HepG2 (cell line): ENCODE data around the gene MIA2. TPM values are rescaled to one million over a fixed set of nuclear protein-coding genes. Genes with fewer than 3 reads are reported as not detected.

ENCODE experiments used
- ATAC-seq: fragments of 200-7000 bp; cut with Tn5 transposase; 3 replicates; pipeline ENCODE4 v1.9.1; 2020; ENCODE audit warnings: mild to moderate bottlenecking, moderate library complexity
- BruUV-seq: library from RNA; stranded (reverse); fragments of 400-500 nt; replicated peaks from 2 replicates; lab custom pipeline; 2021; lab: Mats Ljungman, UMichigan
- CTCF ChIA-PET: fragments of 300-600 bp; formaldehyde crosslinking; extraction: SDS; loops from one replicate; lab custom pipeline; 2021; ENCODE audit warnings: low total read pairs, inconsistent platforms, low intra/inter-chr PET ratio; lab: Yijun Ruan, JAX
- POLR2A ChIA-PET: fragments of 350-600 bp; sonication (Branson Sonifier 250); formaldehyde crosslinking; loops from one replicate; lab custom pipeline; 2020; ENCODE audit warnings: antibody characterized with exemption, inconsistent platforms; lab: Yijun Ruan, JAX
- DNase-seq: peaks from one replicate; pipeline ENCODE4 v3.0.0-alpha.2; 2015; ENCODE audit warnings: low spot score
- FAIRE-seq: peaks from 3 replicates; lab custom pipeline; 2011; peaks lifted over from hg19 to GRCh38; lab: Jason Lieb, UNC
- H2AFZ ChIP-seq: one replicate; pipeline ENCODE4 v1.6.1; 2011; ENCODE audit warnings: low read length, inconsistent platforms
- H3K27ac ChIP-seq: fragments of 300-600 bp; 3 replicates; pipeline ENCODE4 v1.8.0; 2011; ENCODE audit warnings: mixed run types, mild to moderate bottlenecking, mixed read lengths, low read length, inconsistent platforms; ENCODE audit not compliant: insufficient read depth; ENCODE audit errors: extremely low read length
- H3K27me3 ChIP-seq, 2 experiments: fragments of 200-600 bp in 1 of 2; 2 replicates in 1 of 2; 3 replicates in 1 of 2; pipeline versions ENCODE4 v1.6.0 to v1.8.0; 2011; ENCODE audit warnings: low read length in 2 of 2, mild to moderate bottlenecking in 2 of 2, moderate library complexity in 2 of 2, inconsistent platforms in 1 of 2; ENCODE audit not compliant: insufficient read depth in 2 of 2, control insufficient read depth in 1 of 2
- H3K36me3 ChIP-seq, 2 experiments: fragments of 200-600 bp in 1 of 2; replicated peaks in 1 of 2; 2 replicates in 1 of 2; 3 replicates in 1 of 2; pipeline versions ENCODE4 v1.5.1 to v1.8.0; 2011; ENCODE audit warnings: low read length in 2 of 2, inconsistent platforms in 1 of 2; ENCODE audit not compliant: insufficient read depth in 2 of 2, control insufficient read depth in 1 of 2
- H3K4me1 ChIP-seq: 2 replicates; pipeline ENCODE4 v1.5.1; 2012; ENCODE audit warnings: low read length, inconsistent platforms; ENCODE audit not compliant: insufficient read depth
- H3K4me2 ChIP-seq: 2 replicates; pipeline ENCODE4 v1.6.0; 2011; ENCODE audit warnings: low read depth, low read length, inconsistent platforms
- H3K4me3 ChIP-seq, 3 experiments: fragments of 200-600 bp in 1 of 3; sonication (generic), shearing (Covaris generic) in 1 of 3; replicated peaks in 1 of 3; 2 replicates each; pipeline ENCODE4 v1.5.1; 2011 to 2016; ENCODE audit warnings: low read length in 3 of 3, inconsistent platforms in 2 of 3, low read depth in 2 of 3, mild to moderate bottlenecking in 2 of 3, control low read depth in 1 of 3, mixed read lengths in 1 of 3; ENCODE audit not compliant: insufficient read depth in 1 of 3
- H3K79me2 ChIP-seq: one replicate; pipeline ENCODE4 v1.6.1; 2011; ENCODE audit warnings: low read length, inconsistent platforms; ENCODE audit not compliant: insufficient read depth
- H3K9ac ChIP-seq: 2 replicates; pipeline ENCODE4 v1.6.0; 2011; ENCODE audit warnings: mild to moderate bottlenecking, low read depth, low read length, inconsistent platforms; ENCODE audit not compliant: insufficient read depth
- H3K9me3 ChIP-seq: 2 replicates; pipeline ENCODE4 v1.5.1; 2012; ENCODE audit warnings: mild to moderate bottlenecking, low read length
- H4K20me1 ChIP-seq: 2 replicates; pipeline ENCODE4 v1.6.0; 2011; ENCODE audit warnings: inconsistent platforms, mild to moderate bottlenecking, low read length, moderate library complexity; ENCODE audit not compliant: insufficient read depth
- ARNT ChIP-seq: fragments of 450-650 bp; IDR thresholded peaks from 2 replicates; pipeline ENCODE4 v1.6.1; 2017
- ASH2L ChIP-seq: fragments of 300-600, 200-600 bp; sonication (generic); IDR thresholded peaks from 2 replicates; pipeline ENCODE4 v1.7.0; 2017; ENCODE audit warnings: low read depth, mild to moderate bottlenecking, moderate library complexity, mixed read lengths, low read length; ENCODE audit not compliant: insufficient read length
- CC2D1A ChIP-seq: sonication (generic); formaldehyde crosslinking; IDR thresholded peaks from 2 replicates; pipeline ENCODE4 v1.8.1; 2023; ENCODE audit warnings: mild to moderate bottlenecking, missing genetic modification reagents
- CEBPZ ChIP-seq: IDR thresholded peaks from 2 replicates; pipeline ENCODE4 v1.6.1; 2012; ENCODE audit warnings: low read length, improper control_type of control experiment
- CSRNP2 ChIP-seq: sonication (generic); formaldehyde crosslinking; conservative IDR thresholded peaks from 2 replicates; pipeline ENCODE4 v1.8.0; 2022; ENCODE audit warnings: low read depth, missing genetic modification reagents
- MAFK ChIP-seq, 2 experiments: IDR thresholded peaks in 1 of 2; conservative IDR thresholded peaks in 1 of 2; 2 replicates each; pipeline ENCODE4 v1.6.1; 2011; ENCODE audit warnings: improper control_type of control experiment in 2 of 2, low read length in 2 of 2
- NRL ChIP-seq: sonication (generic); formaldehyde crosslinking; IDR thresholded peaks from 2 replicates; pipeline ENCODE4 v1.5.0; 2020; ENCODE audit warnings: missing genetic modification reagents, mild to moderate bottlenecking, moderate library complexity, borderline replicate concordance
- RBM22 ChIP-seq: fragments of 200-400 bp; formaldehyde crosslinking; optimal IDR thresholded peaks from 2 replicates; pipeline ENCODE3; 2017; ENCODE audit warnings: mild to moderate bottlenecking, low read length, moderate library complexity
- SRSF4 ChIP-seq: fragments of 200-400 bp; formaldehyde crosslinking; IDR thresholded peaks from one replicate; pipeline ENCODE4 v1.6.1; 2018; ENCODE audit warnings: mild to moderate bottlenecking, low read depth, low read length, moderate library complexity; ENCODE audit not compliant: poor library complexity, severe bottlenecking
- ZBTB37 ChIP-seq: sonication (generic); formaldehyde crosslinking; IDR thresholded peaks from 2 replicates; pipeline ENCODE4 v1.4.0; 2020; ENCODE audit warnings: mild to moderate bottlenecking, missing genetic modification reagents
- ZGPAT ChIP-seq: IDR thresholded peaks from 2 replicates; pipeline ENCODE4 v1.6.1; 2016; ENCODE audit warnings: mild to moderate bottlenecking
- ZNF605 ChIP-seq: sonication (generic); formaldehyde crosslinking; IDR thresholded peaks from 2 replicates; pipeline ENCODE4 v1.8.0; 2022; ENCODE audit warnings: mild to moderate bottlenecking, missing genetic modification reagents
- ZNF766 ChIP-seq: sonication (generic); formaldehyde crosslinking; IDR thresholded peaks from 2 replicates; pipeline ENCODE4 v1.5.0; 2020; ENCODE audit warnings: missing genetic modification reagents, borderline replicate concordance
- whole genome bisulfite sequencing: methylation state at CpG from one replicate; pipeline ENCODE4 v1.1.6; 2017; ENCODE audit warnings: low lambda C conversion rate; 5-methylcytosine and 5-hydroxymethylcytosine counted together
- in situ Hi-C: cut with HindIII; loops from 2 replicates; pipeline ENCODE4 v1.10.0; 2017; ENCODE audit warnings: low pct_unique_long_range_greater_than_20kb; ENCODE audit not compliant: extremely low pct_ligation_motif_present
- intact Hi-C: fragments of 100-400 bp; cut with micrococcal nuclease; formaldehyde crosslinking; loops from one replicate; pipeline ENCODE4 v1.10.0; 2022; ENCODE audit not compliant: unreplicated experiment
- polyA plus RNA-seq, 8 experiments: library from polyadenylated mRNA; depleted of rRNA in 3 of 8; stranded (reverse) in 7 of 8; unstranded in 1 of 8; fragments of >200 nt; fragmentation: Illumina TruSeq in 4 of 8; extraction: Trizol in 4 of 8; gene quantifications; 2 replicates each; pipeline versions ENCODE4 v1.2.1 to v1.2.3, GENCODE V29; 2011 to 2016; ENCODE audit warnings: low read depth in 4 of 8, missing spikeins in 1 of 8, mixed read lengths in 1 of 8; ENCODE audit not compliant: insufficient read depth in 1 of 8
- total RNA-seq, 5 experiments: library from RNA; depleted of rRNA; stranded (reverse); fragments of >200 nt; fragmentation: Illumina TruSeq; extraction: Trizol; gene quantifications; 2 replicates each; pipeline ENCODE4 v1.2.3, GENCODE V29; 2016; ENCODE audit warnings: low read depth in 1 of 5

MIA2 gene
- total and polyA plus RNA-seq, 2 of the 13 experiments (the other 11 are each of a cell fraction or from before 2014, with no cell fraction given), result 134 to 158 TPM

- TF ChIP-seq MAFK (conservative IDR thresholded peaks at IDR 0.05 in 1 of 2, IDR thresholded peaks at IDR 0.05 in 1 of 2; ENCODE audit: low read length in 2 of 2), result peak; percentile 66 to 80
- no peak for TF ChIP-seq ASH2L
- TF ChIP-seq ZGPAT (CRISPR knock-in tag), result no peak
- TF ChIP-seq NRL (CRISPR knock-in tag), result no peak
- TF ChIP-seq ZNF605 (CRISPR knock-in tag), result no peak
- no peak for TF ChIP-seq CSRNP2 (CRISPR knock-in tag)
- TF ChIP-seq ARNT, result no peak
- no peak for TF ChIP-seq CC2D1A (CRISPR knock-in tag)
- no peak for TF ChIP-seq ZBTB37
- TF ChIP-seq, all 625 proteins: peak for 3
Observed at GRCh38 chr14:39350866-39351265, 117.2 kb downstream of the MIA2 start (continued).

- H3K79me2 ChIP-seq, result peaks cover 6% of the 10 kb centered on the region
- no peak overlapping the region for H2AFZ ChIP-seq
- H3K4me2 ChIP-seq, result no peak overlapping the region
- H3K4me3 ChIP-seq, result no peak overlapping the region
- in situ Hi-C loops (no loop called here), intact Hi-C loops (no loop called here)
- H4K20me1 ChIP-seq, result no peaks in the 10 kb centered on the region
- FAIRE-seq (no peak), DNase-seq (no peak), ATAC-seq (peak; percentile 24; the same call in 2 of the 3 replicates)
- no peaks in the 10 kb centered on the region for H3K4me1 ChIP-seq
- no peak overlapping the region for H3K27ac ChIP-seq
- CTCF ChIA-PET, result no interaction called here
- H3K27me3 ChIP-seq, result no peaks in the 10 kb centered on the region
- peaks cover 23 to 54% of the 10 kb centered on the region in 2 experiments for H3K36me3 ChIP-seq
- POLR2A ChIA-PET, result no interaction called here
- no peak overlapping the region for H3K9ac ChIP-seq
- no peaks in the 10 kb centered on the region for H3K9me3 ChIP-seq
- WGBS, result 93% methylated on average over 9 of the region's 9 CpGs
- BruUV-seq, result no TSS peak
- no peak for TF ChIP-seq CEBPZ
- peak; percentile 41 for TF ChIP-seq SRSF4
- 0 out of 2 replicates have a peak, but pooled peaks have one; percentile 36 for TF ChIP-seq ZNF766 (CRISPR knock-in tag)
- peak; percentile 50 for TF ChIP-seq RBM22
Observed at GRCh38 chr14:39351708-39352107, 118.0 kb downstream of the MIA2 start.
